ENCODE data around the gene LAMTOR3.

LAMTOR3 gene

GRCh38 chr4:99861120-99861905, 32.9 kb downstream of the LAMTOR3 start:
- H2AFZ ChIP-seq (ENCODE audit: low read length) = no peak overlapping the region
- H3K27ac ChIP-seq (ENCODE audit: low read length) = peak overlapping the region; percentile 94
- peak overlapping the region; percentile 68 for H3K9ac ChIP-seq (ENCODE audit: low read length)
- H3K9me2 ChIP-seq (replicated peaks; ENCODE audit: insufficient read depth, low read length) = no peaks in the 10 kb centered on the region
- H3K79me2 ChIP-seq (ENCODE audit: low read length) = peaks cover 45% of the 10 kb centered on the region
- peaks cover 32% of the 10 kb centered on the region for H3K4me1 ChIP-seq (ENCODE audit: low read length)
- no peaks in the 10 kb centered on the region for H3K9me3 ChIP-seq (replicated peaks; ENCODE audit: insufficient read depth, low read length)
- TF ChIP-seq EZH2phosphoT487 (IDR thresholded peaks at IDR 0.05; ENCODE audit: low read length) = no peak
- no peak for TF ChIP-seq EZH2 (optimal IDR thresholded peaks at IDR 0.05; ENCODE audit: low read depth, low read length)
- TF ChIP-seq, protein P1, sequence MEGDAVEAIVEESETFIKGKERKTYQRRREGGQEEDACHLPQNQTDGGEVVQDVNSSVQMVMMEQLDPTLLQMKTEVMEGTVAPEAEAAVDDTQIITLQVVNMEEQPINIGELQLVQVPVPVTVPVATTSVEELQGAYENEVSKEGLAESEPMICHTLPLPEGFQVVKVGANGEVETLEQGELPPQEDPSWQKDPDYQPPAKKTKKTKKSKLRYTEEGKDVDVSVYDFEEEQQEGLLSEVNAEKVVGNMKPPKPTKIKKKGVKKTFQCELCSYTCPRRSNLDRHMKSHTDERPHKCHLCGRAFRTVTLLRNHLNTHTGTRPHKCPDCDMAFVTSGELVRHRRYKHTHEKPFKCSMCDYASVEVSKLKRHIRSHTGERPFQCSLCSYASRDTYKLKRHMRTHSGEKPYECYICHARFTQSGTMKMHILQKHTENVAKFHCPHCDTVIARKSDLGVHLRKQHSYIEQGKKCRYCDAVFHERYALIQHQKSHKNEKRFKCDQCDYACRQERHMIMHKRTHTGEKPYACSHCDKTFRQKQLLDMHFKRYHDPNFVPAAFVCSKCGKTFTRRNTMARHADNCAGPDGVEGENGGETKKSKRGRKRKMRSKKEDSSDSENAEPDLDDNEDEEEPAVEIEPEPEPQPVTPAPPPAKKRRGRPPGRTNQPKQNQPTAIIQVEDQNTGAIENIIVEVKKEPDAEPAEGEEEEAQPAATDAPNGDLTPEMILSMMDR (IDR thresholded peaks at IDR 0.05; ENCODE audit: low read length) = no peak
- DNase-seq = peak; percentile 93
- peaks cover 18% of the 10 kb centered on the region for H3F3A ChIP-seq (ENCODE audit: insufficient read depth, low read length)
- H3K4me2 ChIP-seq (ENCODE audit: low read depth, low read length) = peak overlapping the region; percentile 61
- H4K20me1 ChIP-seq (ENCODE audit: insufficient read depth, low read length) = no peaks in the 10 kb centered on the region
- peak overlapping the region; percentile 31; the same call in 1 of the 2 replicates for H3K4me3 ChIP-seq (ENCODE audit: low read length)
- no peaks in the 10 kb centered on the region for H3K27me3 ChIP-seq (replicated peaks; ENCODE audit: insufficient read depth, low read length)
- H3K36me3 ChIP-seq (replicated peaks; ENCODE audit: insufficient read depth, low read length) = no peaks in the 10 kb centered on the region

- Histone ChIP-seq H3K9me3 (replicated peaks; ENCODE audit: insufficient read depth, low read length) (no peaks in the 10 kb centered on the region), H3K9me2 (replicated peaks; ENCODE audit: insufficient read depth, low read length) (no peaks in the 10 kb centered on the region), H3K27ac (ENCODE audit: low read length) (peak overlapping the region; percentile 94), H3K4me3 (ENCODE audit: low read length) (no peak overlapping the region), H3K79me2 (ENCODE audit: low read length) (peaks cover 48% of the 10 kb centered on the region), H3K4me2 (ENCODE audit: low read depth, low read length) (peak overlapping the region; percentile 61), H3K36me3 (replicated peaks; ENCODE audit: insufficient read depth, low read length) (no peaks in the 10 kb centered on the region), H4K20me1 (ENCODE audit: insufficient read depth, low read length) (no peaks in the 10 kb centered on the region), H2AFZ (ENCODE audit: low read length) (no peak overlapping the region), H3K9ac (ENCODE audit: low read length) (peak overlapping the region; percentile 68), H3F3A (ENCODE audit: insufficient read depth, low read length) (peaks cover 22% of the 10 kb centered on the region), H3K27me3 (replicated peaks; ENCODE audit: insufficient read depth, low read length) (no peaks in the 10 kb centered on the region), H3K4me1 (ENCODE audit: low read length) (peaks cover 39% of the 10 kb centered on the region)
- TF ChIP-seq EZH2 (optimal IDR thresholded peaks at IDR 0.05; ENCODE audit: low read depth, low read length) = no peak
- TF ChIP-seq, protein P1 (IDR thresholded peaks at IDR 0.05; ENCODE audit: low read length) = no peak
- no peak for TF ChIP-seq EZH2phosphoT487 (IDR thresholded peaks at IDR 0.05; ENCODE audit: low read length)
- no peak for DNase-seq
These were observed 33.7 kb downstream of the LAMTOR3 start for GRCh38 chr4:99860521-99860920.

DNA sequence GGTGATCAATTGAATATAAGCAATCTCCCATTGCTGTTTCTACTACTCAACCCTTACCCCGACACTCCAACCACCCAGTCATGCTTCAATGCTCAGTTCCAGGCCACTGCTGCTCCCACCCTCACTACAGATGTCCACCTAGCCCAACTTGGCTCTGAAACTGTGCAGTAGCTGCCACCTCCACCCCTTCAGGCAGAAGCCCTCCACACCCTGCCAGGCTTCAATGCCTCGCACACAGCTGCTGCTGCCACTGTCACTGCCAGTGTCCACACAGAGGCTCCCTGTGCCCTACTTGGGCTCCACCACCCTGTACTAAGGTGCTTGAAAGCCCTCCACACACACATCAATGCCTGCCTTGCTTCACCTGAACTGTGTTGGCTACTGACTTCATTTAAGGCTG, 34.6 kb downstream of the LAMTOR3 start:
- Histone ChIP-seq H2AFZ (ENCODE audit: low read length) (no peak overlapping the region), H3K27me3 (replicated peaks; ENCODE audit: insufficient read depth, low read length) (no peaks in the 10 kb centered on the region), H3K27ac (ENCODE audit: low read length) (peak overlapping the region; percentile 94; the same call in 1 of the 2 replicates), H3F3A (ENCODE audit: insufficient read depth, low read length) (peaks cover 29% of the 10 kb centered on the region), H3K9ac (ENCODE audit: low read length) (no peak overlapping the region), H3K4me1 (ENCODE audit: low read length) (peaks cover 48% of the 10 kb centered on the region), H3K4me2 (ENCODE audit: low read depth, low read length) (no peak overlapping the region), H3K9me3 (replicated peaks; ENCODE audit: insufficient read depth, low read length) (no peaks in the 10 kb centered on the region), H3K79me2 (ENCODE audit: low read length) (peaks cover 48% of the 10 kb centered on the region), H3K4me3 (ENCODE audit: low read length) (no peak overlapping the region), H4K20me1 (ENCODE audit: insufficient read depth, low read length) (no peaks in the 10 kb centered on the region), H3K9me2 (replicated peaks; ENCODE audit: insufficient read depth, low read length) (no peaks in the 10 kb centered on the region), H3K36me3 (replicated peaks; ENCODE audit: insufficient read depth, low read length) (no peaks in the 10 kb centered on the region; the same call in 1 of the 2 replicates)
- no peak for DNase-seq
- TF ChIP-seq EZH2 (optimal IDR thresholded peaks at IDR 0.05; ENCODE audit: low read depth, low read length) (no peak), EZH2phosphoT487 (IDR thresholded peaks at IDR 0.05; ENCODE audit: low read length) (no peak)
- TF ChIP-seq, protein P1 (IDR thresholded peaks at IDR 0.05; ENCODE audit: low read length) = no peak
